ENCODE data around the gene GNL3.
"Not testable (repeated sequence)": the region's sequence is repeated elsewhere in the genome, so short reads cannot be mapped to it uniquely, and the experiment has no call there.

Gene GNL3

DNA sequence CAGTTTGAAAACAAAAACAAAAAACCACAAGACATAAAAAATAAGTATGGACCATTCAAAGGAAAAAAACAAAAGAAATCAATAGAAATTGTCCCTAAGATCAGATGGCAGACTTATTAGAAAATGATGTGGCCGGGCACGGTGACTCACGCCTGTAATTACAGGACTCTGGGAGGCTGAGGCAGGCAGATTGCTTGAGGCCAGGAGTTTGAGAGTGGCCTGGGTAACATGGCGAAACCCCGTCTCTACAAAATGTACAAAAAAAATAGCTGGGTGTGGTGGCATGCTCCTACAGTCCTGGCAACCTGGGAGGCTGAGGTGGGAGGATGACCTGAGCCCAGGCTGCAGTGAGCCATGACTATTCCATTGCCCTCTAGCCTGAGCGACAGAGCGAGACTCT, 36.7 kb downstream of the GNL3 start:
- no peak for DNase-seq

DNA sequence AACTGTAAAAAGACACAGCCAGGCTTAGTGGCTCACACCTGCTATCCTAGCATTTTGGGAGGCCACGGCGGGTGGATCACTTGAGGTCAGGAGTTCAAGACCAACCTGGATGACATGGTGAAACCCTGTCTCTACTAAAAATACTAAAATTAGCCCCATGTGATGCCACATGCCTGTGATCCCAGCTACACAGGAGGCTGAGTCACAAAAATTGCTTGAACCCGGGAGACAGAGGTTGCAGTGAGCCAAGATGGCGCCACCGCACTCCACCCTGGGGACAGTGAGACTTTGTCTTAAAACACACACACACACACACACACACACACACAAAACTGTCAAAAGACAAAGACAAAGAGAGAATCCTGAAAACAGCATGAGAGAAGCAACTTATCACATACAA, 38.1 kb downstream of the GNL3 start:
- DNase-seq: no peak

DNA sequence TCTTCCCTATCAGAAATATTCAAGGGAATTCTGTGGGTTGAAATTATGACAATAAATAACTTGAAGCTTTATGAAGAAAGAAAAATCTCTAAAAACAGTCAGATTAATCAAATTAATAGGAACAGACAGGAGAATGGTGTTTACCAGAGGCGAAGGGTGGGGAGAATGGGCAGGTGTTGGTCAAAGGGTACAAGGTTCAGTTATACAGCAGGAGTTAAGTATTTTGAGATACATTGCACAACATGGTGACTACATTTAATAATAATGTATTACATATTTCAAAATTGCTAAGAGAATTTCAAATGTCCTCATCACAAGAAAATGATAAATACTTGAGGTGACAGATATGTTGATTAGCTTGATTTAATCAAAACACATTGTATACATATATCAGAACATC, 38.7 kb downstream of the GNL3 start:
- DNase-seq: no peak

DNA sequence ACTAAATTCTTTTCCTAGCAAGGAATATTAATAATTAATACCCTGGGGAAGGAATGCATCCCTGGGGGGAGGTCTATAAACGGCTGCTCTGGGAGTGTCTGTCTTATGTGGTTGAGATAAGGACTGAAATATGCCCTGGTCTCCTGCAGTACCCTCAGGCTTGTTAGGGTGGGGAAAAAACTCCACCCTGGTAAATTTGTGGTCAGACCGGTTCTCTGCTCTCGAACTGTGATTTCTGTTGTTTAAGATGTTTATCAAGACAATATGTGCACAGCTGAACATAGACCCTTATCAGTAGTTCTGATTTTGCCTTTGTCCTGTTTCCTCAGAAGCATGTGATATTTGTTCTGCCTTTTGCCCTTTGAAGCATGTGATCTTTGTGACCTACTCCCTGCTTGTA, 42.9 kb downstream of the GNL3 start:
- not testable (repeated sequence) for DNase-seq

DNA sequence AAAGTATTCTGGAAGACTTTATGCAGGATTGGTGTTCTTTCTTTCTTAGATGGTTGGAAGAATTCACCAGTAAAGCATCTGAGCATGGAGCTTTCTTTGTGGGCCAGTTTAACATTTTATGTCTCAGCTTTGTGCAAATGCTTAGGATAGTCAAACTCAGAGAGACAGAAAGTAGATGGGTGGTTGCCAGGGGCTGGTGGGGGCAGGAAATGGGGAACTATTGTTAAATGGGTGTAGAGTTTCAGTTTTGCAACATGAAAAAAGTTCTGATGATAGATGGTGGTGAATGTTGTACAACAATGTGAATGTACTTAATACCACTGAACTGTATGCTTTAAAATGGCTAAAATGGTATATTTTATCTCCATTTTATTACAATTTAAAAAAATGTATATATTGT, 44.8 kb downstream of the GNL3 start:
- DNase-seq: no peak

DNA sequence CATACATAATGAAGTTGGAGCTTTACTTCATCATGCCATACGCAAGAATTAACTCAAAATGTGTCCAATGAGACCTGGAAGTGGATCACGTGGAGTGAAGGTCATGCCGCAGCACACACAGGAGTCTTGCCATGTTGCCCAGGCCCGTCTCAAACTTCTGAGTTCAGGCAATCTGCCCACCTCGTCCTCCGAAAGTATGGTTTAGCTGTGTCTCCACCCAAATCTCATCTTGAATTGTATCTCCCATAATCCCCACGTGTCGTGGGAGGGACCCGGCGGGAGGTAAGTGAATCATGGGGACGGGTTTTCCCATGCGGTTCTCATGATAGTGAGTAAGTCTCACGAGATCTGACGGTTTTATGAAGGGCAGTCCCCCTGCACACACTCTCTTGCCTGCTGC, 45.8 kb downstream of the GNL3 start:
- DNase-seq: no peak

DNA sequence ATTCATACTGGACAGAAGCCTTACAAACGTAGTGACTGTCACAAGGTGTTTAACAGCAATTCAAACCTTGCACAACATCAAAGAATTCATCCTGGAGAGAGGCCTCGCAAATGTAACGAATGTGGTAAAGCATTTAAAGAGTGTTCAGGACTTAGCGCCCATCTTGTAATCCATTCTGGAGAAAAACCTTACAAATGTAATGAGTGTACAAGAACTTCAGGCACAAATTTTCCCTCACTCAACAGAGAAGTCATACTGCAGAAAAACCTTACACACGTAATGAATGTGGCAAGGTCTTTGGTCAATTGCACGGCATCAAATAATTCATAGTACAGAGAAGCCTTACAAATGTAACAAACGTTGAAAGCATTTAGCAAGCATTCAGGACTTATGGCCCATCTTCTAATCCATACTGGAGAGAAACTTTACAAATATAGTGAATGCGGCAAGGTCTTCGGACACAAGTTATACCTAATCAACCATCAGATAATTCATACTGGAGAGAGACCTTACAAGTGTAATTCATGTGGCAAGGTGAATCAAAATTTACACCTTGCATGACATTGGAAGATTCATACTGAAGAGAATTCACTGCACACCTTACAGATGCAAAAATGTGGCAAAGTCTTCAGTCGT, 47.5 kb downstream of the GNL3 start:
- no peak for DNase-seq

DNA sequence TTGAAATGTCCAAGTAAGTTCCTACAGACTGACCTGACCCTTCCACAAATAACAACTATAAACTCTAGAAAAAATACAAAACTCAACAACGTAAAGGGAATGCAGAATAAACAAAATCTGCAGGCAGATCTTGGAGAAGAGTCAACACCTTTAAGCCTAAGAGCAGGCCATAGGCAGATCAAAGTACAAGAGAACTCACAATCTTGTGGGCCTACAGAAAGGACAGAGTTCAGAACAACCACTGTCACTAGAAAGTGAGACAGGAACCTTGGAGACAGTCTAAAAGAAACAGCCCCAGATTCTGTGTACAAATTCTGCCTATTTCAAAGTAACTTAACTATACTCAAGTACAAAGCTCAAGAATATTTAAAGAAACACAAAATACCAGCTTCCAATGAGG, 53.9 kb downstream of the GNL3 start:
- no peak for DNase-seq

DNA sequence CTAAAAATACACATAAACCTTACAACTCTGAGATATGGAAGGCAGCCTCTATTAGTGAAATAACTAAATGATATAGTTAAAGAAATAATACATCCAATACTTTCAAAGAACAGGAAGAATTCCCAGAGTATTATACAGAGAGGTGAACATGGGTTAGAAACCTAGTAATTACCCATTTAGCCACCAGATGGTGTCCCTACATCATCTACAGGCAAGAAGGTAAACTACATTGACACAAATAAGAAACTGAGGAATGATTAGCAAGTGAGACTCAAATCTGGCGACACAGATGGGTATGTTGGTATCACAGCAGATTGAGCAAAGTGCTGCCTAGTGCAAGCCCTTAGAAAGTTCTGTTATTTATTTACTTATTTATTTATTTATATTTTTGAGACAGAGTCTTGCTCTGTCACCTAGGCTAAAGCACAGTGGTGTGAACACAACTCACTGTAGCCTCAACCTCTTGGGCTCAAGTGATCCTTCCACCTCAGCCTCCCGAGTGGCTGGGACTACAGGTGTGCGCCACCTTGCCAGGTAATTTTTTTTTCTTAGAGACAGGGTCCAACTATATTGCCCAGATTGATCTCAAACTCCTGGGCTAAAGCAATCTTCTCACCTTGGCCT, 56.7 kb downstream of the GNL3 start:
- DNase-seq: no peak

DNA sequence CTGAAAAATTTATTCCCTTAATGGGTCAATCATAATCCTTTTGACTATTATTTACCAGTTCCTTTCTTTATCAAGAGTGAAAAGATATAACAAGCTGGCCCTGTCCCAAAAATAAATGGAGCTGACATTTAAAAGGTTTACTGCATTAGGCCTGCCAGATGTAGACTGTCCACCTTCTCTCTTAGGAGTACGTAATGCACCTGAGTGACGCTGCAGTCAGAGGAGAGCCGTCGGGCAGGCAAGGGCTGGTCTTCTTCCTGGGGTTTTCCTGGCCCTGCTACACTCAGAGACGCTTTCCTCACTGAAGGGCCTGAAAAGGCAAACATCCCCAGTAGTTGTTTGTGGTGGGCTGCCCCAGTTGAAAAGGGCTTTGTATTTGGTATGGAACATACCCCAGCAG, 57.3 kb downstream of the GNL3 start:
- DNase-seq: no peak

DNA sequence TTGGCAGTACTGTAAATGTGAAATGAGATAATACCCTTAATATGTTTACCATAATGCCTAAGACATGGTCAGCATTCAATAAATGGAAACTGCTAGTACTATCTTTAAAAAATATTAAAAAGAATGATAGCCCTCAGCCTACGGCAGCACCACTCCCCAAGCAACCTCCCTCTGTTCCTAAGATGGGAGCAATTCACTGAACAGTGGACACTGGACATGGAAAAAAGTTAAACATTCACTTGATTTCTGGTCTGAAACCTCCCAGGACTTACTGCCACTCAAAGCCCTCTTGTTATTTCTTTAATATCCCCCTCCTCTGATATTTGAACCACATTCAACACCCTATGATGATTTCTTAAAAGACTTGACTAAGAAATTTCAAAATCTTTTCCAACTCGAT, 57.9 kb downstream of the GNL3 start:
- DNase-seq: no peak
